Hepatocyte (in vitro differentiated cells): ENCODE measurements around the gene GPC3.

Experiments used
- CTCF ChIP-seq: fragments of 200-600 bp; sonication (generic); IDR thresholded peaks from 2 replicates; pipeline ENCODE4 v1.5.1; 2016; ENCODE audit warnings: antibody characterized with exemption, mild to moderate bottlenecking; ENCODE audit not compliant: poor library complexity
- EZH2 ChIP-seq: fragments of 200-600 bp; sonication (generic); IDR thresholded peaks from 2 replicates; pipeline ENCODE4 v1.6.1; 2016; ENCODE audit warnings: antibody characterized with exemption, mild to moderate bottlenecking, borderline replicate concordance

GRCh38 chrX:133542476-133542875 lies 442.9 kb downstream of the GPC3 start:
- TF ChIP-seq CTCF, result no peak
- TF ChIP-seq EZH2, result no peak
